Glomerular visceral epithelial cell (primary cell): ENCODE measurements around the gene PRKAR1B.

Source experiments
- DNase-seq: peaks from one replicate; pipeline ENCODE4 v3.0.0-alpha.2; 2016; ENCODE audit errors: extremely low spot score

The PRKAR1B gene

GRCh38 chr7:721619-722248 lies 5.3 kb downstream of the PRKAR1B start:
- DNase-seq = no peak

GRCh38 chr7:716636-717035 lies 10.4 kb downstream of the PRKAR1B start:
- no peak for DNase-seq

DNA sequence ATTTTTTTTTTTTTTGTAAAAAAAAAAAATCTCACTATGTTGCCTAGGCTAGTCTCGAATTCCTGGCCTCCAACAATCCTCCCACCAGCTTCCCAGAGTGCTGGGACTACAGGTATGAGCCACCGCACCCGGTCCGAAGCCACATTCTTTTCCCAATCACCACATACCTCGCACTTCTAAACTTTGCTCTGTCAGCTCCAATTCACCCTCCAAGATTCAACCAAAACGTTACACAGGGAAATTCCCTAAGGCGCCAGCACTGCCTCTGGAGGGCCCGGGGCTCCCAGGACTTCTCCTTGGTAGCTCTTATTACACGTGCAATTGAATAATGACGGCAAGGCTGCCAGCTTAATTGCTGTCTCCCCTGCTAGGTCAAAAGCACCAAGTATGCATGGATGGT lies 10.9 kb downstream of the PRKAR1B start:
- DNase-seq = no peak

- DNase-seq = no peak
Measured at GRCh38 chr7:714251-714671, 12.8 kb downstream of the PRKAR1B start.

DNA sequence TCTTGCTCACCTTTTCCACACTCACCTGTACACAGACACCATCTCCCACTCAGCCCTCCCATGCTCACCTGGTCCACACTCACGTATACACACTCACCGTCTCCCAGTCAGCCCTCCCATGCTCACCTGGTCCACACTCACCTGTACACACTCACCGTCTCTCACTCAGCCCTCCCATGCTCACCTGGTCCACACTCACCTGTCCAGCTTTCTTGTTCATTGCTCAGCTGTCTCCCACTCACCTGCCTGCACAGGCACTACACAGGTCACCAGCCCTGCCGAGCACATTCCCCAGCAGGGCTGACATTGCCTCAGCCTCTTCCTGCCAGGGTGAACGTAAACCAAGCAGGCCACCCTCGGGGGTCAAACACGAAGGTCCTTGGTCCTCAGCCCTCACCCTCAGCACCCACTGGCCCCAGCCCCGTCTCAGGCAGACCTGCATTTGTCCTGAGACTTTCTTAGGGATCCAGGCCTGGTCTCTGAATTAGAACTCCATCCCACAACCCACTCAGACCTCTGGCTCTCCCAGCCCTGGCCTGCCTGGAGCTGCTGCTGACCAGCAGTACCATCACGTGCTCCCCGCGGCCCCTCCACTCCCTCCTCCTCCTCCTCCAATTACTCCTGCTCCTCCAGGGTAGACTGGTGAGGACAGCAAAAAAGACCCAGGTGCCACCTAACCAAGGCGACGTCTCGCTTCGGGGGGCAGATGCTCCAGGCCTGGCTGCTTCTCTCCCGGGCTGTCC lies 13.4 kb downstream of the PRKAR1B start:
- DNase-seq = no peak

DNA sequence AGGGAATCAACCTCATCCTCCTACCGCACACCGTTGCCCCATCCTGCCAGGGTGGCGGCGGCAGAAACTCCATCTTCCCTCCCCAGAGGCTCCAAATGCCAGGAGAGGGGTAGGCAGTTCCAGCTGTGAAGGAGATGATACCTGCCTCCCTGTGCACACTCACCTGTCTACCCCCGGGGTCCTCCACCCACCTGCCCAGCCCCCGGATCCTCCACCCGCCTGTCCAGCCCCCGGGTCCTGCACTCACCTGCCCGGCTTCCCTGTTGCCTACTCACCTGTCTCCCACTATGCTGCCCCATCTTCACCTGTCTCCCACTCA lies 14.0 kb downstream of the PRKAR1B start:
- no peak for DNase-seq

DNA sequence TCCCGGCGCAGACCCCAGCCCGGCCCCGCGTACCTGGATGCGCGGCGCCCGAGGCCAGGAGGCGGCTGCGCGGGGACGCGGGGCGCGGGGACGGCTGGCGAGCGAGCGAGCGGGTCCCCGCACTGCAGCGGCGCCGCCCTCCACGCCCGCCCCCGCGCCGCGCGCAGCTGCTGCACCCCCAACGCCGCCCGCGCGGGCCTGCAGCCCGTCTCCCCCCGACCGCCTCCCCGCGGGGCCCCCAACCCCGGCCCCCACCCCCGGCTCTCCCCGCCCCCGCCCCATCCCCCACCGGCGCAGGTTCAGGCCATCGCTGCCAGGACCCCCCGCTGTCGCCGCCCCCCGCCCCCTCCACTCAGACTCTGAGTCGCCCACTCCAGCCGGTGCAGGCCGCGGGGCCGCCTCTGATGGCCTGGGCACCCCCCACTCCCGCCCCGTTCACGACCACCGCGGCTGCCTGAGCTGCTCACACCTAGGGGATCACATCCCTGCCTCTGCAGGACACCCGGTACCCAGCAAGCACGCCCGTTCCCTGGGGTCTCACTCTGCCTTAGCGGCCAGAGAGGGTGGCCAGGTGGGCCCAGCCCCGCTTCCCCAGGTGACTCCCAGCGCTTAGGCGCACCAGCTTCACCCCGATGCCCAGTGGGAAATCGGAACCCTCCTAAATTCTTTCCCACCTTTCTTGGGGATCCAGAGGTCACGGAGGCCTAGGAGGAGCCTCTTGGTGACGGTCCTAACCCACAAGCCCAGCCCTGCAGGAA lies 14.5 kb downstream of the PRKAR1B start:
- DNase-seq = no peak

DNA sequence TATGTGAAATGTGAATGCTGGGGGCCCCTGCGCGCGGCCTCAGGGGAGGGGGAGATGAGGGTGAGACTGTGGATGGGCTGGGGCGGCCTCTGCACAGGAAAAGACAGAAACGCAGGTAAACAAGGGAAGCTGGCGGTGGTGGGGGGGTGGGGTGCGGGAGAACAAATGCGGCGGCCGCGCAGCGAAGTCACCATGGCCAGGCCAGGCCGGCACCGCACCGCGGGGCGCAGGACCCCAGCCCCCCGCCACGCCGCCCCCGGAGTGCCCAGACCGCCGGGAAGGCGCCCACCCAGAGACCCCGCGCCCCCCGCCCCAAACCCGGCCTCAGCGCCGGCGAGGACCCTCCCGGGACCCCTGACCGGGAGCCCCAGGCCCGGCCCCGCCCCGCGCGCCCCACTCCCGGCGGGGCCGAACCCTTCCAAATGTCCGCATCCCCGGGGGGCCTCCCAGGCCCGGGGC lies 15.1 kb downstream of the PRKAR1B start:
- DNase-seq = no peak

DNA sequence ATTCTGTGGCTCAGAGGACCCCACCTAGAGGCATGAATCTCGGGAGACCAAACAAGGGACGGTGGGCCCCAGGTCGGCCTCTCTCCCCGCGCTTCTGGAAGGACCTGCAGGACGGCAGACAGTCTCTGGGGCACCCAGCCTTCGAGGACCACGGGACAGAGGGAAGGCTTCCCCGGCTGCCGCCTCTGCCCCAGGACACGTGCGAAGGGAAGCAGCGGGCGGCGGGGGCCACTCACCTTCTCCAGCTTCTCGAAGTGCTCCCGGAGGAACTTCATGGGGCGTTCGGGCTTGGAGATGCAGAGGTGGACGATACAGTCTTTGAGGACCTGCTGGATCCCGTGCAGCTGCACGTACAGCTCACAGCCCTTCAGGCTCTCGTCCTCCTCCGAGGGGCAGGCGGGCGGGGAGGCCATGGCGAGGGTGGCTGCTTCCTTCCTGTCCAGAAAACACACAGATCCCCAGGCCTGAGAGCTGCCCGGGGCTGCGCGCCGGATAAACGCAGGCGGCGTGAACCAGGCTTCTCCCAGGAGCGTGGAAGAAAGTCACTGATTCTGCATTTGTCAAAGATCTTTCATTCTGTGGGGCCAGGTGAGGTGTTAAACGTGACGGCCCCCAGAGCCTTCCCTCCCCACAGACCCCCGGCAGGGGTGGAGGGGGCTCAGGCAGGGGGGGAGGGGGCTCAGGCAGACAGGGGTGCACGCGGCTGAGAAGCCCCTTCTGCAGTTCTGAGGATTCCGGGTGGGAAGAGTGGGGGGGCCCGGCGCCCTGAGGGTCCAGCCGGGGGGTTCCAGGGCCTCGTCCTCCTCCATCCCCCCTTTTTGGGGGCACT lies 15.8 kb downstream of the PRKAR1B start:
- DNase-seq = no peak

DNA sequence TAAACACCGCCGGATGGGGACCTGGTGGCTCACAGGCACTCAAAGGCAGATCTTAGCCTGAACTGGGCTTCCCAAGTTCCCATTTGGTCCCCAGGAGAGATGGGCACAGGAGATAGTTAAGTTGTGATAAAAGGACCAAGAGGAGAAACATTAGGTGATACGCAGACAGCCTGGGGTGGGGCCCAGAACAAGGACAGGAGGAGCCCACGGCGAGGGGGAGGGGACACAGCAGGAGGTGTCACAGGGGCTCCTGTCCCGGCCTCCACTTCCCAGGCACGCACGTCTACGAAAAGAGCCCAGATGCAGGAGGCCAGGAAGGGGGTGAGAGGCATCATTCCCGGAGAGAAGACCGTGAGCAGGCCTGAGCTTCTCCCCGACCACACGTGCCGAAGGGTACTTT lies 16.9 kb downstream of the PRKAR1B start:
- DNase-seq = no peak

DNA sequence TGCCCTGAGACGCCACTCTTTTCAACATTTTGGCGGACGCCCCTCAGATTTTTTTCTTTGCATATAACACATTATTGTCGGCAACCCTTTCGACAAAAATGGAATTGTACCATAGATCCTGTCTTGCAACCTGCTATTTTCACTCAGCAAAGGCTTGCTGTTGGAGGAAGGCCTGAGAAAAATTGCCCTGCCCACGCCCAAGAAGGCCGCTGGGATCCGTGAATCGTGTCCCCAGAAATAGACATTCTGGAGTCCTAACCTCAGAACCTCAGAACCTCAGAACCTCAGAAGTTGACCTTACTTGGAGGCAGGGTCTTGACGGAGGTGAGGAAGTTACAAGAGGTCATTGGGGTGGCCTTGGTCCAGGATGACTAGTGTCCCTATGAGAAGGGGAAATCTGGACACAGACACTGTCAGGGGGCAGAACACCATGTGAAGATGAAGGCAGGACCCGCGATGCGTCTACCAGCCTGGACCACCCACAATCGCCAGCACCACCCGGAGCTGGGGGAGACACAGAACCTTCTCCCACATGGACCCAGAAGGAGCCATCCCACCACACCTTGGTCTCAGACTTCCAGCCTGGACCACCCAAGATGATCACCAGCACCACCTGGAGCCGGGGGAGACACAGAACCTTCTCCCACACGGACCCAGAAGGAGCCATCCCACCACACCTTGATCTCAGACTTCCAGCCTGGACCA lies 19.6 kb downstream of the PRKAR1B start:
- no peak for DNase-seq

- no peak for DNase-seq
Measured at GRCh38 chr7:706721-707120, 20.4 kb downstream of the PRKAR1B start.

DNA sequence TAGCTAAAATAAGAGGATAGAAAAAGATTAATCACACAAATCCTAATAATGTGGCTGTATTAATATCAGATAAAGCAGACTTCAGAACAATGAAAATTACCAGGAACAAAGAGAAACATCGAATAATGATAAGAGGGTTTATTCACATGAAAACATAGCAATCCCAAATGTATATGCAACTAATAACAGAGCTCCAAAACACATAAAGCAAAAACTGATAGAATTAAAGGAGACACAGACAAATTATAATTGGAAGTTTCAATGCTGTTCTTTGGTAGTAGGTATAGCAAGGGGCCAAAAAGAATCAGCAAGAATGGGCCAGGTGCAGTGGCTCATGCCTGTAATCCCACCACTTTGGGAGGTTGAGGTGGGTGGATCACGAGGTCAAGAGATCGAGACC lies 24.0 kb downstream of the PRKAR1B start:
- no peak for DNase-seq

DNA sequence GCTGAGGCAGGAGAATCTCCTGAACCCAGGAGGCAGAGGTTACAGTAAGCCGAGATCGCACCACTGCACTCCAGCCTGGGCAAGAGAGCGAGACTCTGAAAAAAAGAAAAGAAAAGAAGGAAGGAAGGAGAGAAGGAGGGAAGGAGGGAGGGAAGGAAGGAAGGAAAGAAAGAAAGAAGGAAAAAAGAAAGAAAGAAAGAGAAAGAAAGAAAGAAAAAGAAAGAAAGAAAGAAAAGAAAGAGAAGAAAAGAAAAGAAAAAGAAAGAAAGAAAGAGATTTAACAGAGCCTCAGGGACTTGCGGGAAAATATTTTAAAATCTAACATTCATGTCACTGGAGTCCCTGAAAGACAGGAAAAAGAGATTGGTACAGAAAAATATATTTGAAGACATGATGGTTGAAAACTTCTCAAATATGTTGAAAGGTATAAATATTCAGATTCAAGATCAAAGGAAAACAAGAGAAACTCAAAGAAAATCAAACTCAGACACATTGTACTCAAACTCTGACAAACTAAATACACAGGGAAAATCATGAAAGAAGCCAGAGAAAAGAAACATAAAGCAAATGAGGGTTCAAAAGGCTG lies 25.9 kb downstream of the PRKAR1B start:
- DNase-seq = no peak

DNA sequence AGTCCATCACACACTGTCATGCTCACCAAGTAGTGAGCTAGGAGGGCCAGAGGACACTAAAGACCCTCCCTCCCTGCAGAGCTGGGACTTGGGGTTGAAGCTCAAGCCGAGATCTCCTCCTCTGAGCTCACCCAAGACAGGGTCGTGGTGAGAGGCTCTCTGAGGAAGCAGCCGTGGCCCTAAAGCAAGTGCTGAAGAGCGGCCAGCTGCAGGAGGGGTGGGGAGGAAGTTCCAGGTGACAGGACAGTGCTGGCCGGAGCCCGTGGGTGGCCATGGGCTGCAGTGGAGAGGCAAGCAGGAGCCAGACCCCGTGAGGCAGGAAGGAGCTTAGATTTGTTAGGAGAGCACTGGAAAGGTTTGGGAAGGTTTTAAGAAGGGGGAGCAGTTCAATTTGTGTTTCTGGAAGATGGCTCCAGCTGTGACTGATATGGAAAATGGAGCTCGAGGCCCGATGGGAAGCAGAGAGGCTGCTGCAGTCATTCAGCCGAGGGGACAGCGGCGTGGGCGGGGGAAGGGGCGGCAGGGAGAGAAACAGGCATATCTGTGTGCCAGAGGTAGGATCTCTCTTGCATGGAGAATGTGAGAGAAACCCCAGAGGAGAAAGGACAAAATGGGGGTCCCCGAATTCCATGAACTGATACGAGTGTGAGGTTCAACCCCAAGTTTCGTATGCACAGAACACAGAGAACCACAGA lies 27.5 kb downstream of the PRKAR1B start:
- no peak for DNase-seq

GRCh38 chr7:698515-699475 lies 28.3 kb downstream of the PRKAR1B start:
- DNase-seq = no peak

- DNase-seq = no peak
Measured at GRCh38 chr7:696812-697551, 30.1 kb downstream of the PRKAR1B start.

DNA sequence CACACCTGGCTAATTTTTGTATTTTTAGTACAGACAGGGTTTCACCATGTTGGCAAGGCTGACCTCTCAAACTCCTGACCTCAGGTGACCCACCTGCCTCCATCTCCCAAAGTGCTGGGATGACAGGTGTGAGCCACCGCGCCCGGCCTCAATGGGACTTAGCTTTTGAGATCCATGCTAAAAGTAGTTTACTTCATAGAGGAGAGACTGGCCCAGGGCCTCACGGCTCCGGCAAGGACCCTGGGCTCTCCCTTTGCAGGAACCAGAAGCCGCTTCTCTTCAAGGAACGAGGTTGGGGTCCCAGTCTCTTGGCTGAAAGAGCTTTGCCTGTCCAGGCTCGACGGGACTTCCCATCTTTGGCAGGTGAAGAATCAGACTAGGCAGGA lies 30.7 kb downstream of the PRKAR1B start:
- no peak for DNase-seq

DNA sequence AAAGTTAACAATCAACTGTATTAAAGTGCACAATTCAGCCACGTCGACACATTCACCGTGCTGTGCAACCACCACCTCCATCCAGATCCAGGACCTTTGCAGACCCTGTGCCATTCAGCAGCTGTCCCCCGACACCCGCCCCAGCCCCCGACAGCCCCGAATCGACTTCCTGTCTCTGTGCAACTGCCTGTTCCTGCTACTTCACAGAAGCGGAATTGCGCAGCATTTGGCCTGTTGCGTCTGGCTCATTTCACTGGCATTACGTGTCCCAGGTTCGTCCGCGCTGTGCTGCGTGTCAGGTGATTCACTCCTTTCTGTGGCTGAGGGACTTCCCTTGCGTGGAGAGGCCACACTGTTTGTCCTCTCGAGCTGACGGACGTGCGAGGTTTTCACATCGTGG lies 33.8 kb downstream of the PRKAR1B start:
- no peak for DNase-seq
